Keratinocyte (primary cell): ENCODE data around the gene ACACB.

Experiments used
- EZH2 ChIP-seq: IDR thresholded peaks from one replicate; pipeline ENCODE4 v1.6.1; 2012; ENCODE audit warnings: inconsistent platforms, mild to moderate bottlenecking, low read length, moderate library complexity
- TF ChIP-seq, protein P1 (sequence below), 3 experiments: IDR thresholded peaks in 1 of 3; conservative IDR thresholded peaks in 1 of 3; optimal IDR thresholded peaks in 1 of 3; 2 replicates in 2 of 3; 3 replicates in 1 of 3; pipeline versions ENCODE3 to v1.5.1; 2011; ENCODE audit warnings: low read length in 3 of 3, mild to moderate bottlenecking in 3 of 3, moderate library complexity in 2 of 3, control low read depth in 1 of 3, inconsistent platforms in 1 of 3; ENCODE audit not compliant: insufficient read depth in 2 of 3; ENCODE audit errors: extremely low read depth in 1 of 3

- TF ChIP-seq, protein P1, sequence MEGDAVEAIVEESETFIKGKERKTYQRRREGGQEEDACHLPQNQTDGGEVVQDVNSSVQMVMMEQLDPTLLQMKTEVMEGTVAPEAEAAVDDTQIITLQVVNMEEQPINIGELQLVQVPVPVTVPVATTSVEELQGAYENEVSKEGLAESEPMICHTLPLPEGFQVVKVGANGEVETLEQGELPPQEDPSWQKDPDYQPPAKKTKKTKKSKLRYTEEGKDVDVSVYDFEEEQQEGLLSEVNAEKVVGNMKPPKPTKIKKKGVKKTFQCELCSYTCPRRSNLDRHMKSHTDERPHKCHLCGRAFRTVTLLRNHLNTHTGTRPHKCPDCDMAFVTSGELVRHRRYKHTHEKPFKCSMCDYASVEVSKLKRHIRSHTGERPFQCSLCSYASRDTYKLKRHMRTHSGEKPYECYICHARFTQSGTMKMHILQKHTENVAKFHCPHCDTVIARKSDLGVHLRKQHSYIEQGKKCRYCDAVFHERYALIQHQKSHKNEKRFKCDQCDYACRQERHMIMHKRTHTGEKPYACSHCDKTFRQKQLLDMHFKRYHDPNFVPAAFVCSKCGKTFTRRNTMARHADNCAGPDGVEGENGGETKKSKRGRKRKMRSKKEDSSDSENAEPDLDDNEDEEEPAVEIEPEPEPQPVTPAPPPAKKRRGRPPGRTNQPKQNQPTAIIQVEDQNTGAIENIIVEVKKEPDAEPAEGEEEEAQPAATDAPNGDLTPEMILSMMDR (optimal IDR thresholded peaks at IDR 0.05 in 1 of 3, IDR thresholded peaks at IDR 0.05 in 1 of 3, conservative IDR thresholded peaks at IDR 0.05 in 1 of 3; ENCODE audit: extremely low read depth in 1 of 3, insufficient read depth in 2 of 3, low read length in 3 of 3), result no peak
- TF ChIP-seq EZH2, result no peak
These were observed 107.5 kb downstream of the ACACB start for GRCh38 chr12:109223868-109224267.
